Measurements from ENCODE around the gene DUSP2.

- TF ChIP-seq POLR2AphosphoS5 (IDR thresholded peaks at IDR 0.05; ENCODE audit: low read depth) = no peak
- TF ChIP-seq EZH2 (IDR thresholded peaks at IDR 0.05; ENCODE audit: low read depth, unreplicated experiment) = no peak
- no peak for TF ChIP-seq CTCF (conservative IDR thresholded peaks at IDR 0.05; ENCODE audit: low read depth in 2 of 2)
- TF ChIP-seq EZH2phosphoT487 (IDR thresholded peaks at IDR 0.05; ENCODE audit: unreplicated experiment) = no peak
- TF ChIP-seq NANOG (IDR thresholded peaks at IDR 0.05; ENCODE audit: borderline replicate concordance) = no peak
- TF ChIP-seq REST (IDR thresholded peaks at IDR 0.05; ENCODE audit: unreplicated experiment) = no peak
- TF ChIP-seq STAT1 (IDR thresholded peaks at IDR 0.05; ENCODE audit: unreplicated experiment) = no peak
Measured at GRCh38 chr2:96109931-96110511, 35.2 kb downstream of the DUSP2 start.

All from GM23338 (cell line).